H1 (cell line): ENCODE data around the gene AHRR. TPM values are rescaled to one million over a fixed set of nuclear protein-coding genes. Genes with fewer than 3 reads are reported as not detected.

ENCODE experiments used
- CTCF ChIA-PET: fragments of 300-600 bp; sonication (Branson Sonifier 250); formaldehyde crosslinking; loops from one replicate; lab custom pipeline; 2021; ENCODE audit not compliant: partially characterized antibody; lab: Charles Lee
- POLR2A ChIA-PET: fragments of 300-600 bp; sonication (Branson Sonifier 250); formaldehyde crosslinking; loops from one replicate; lab custom pipeline; 2021; ENCODE audit warnings: inconsistent platforms; ENCODE audit not compliant: partially characterized antibody; lab: Charles Lee
- DNase-seq, 2 experiments: peaks; one replicate each; pipeline versions ENCODE4 v3.0.0 to v3.0.0-alpha.2; 2010 to 2022; ENCODE audit warnings: low spot score in 2 of 2, low read depth in 1 of 2, mixed read lengths in 1 of 2
- FAIRE-seq: peaks from 2 replicates; lab custom pipeline; 2011; peaks lifted over from hg19 to GRCh38; lab: Jason Lieb, UNC
- H2AFZ ChIP-seq: 2 replicates; pipeline ENCODE4 v1.8.1; 2012; ENCODE audit warnings: low read length, inconsistent platforms
- H2AK5ac ChIP-seq: 2 replicates; pipeline ENCODE4 v1.6.1; 2013; ENCODE audit warnings: low read depth, low read length
- H2BK120ac ChIP-seq: replicated peaks from 2 replicates; pipeline ENCODE3; 2013; ENCODE audit warnings: low read depth, low read length, inconsistent platforms
- H2BK12ac ChIP-seq: 2 replicates; pipeline ENCODE4 v1.6.1; 2013; ENCODE audit warnings: low read depth, low read length
- H2BK15ac ChIP-seq: 2 replicates; pipeline ENCODE4 v1.6.1; 2013; ENCODE audit warnings: low read length
- H2BK20ac ChIP-seq: 2 replicates; pipeline ENCODE4 v1.6.1; 2013; ENCODE audit warnings: low read length
- H2BK5ac ChIP-seq: 2 replicates; pipeline ENCODE4 v1.6.1; 2013; ENCODE audit warnings: low read depth, low read length
- H3K14ac ChIP-seq: 2 replicates; pipeline ENCODE4 v1.6.1; 2013; ENCODE audit warnings: inconsistent platforms; ENCODE audit not compliant: insufficient read length
- H3K18ac ChIP-seq: 2 replicates; pipeline ENCODE4 v1.6.1; 2013; ENCODE audit warnings: low read length; ENCODE audit errors: extremely low read depth
- H3K23ac ChIP-seq: 2 replicates; pipeline ENCODE4 v1.6.1; 2013; ENCODE audit warnings: inconsistent platforms; ENCODE audit not compliant: insufficient read length
- H3K23me2 ChIP-seq: 2 replicates; pipeline ENCODE4 v1.6.1; 2013; ENCODE audit warnings: low read depth, low read length
- H3K27ac ChIP-seq: 2 replicates; pipeline ENCODE4 v1.6.1; 2011; ENCODE audit warnings: low read depth, low read length, inconsistent platforms
- H3K27me3 ChIP-seq, 4 experiments: replicated peaks in 1 of 4; 1 replicate in 1 of 4; 2 replicates in 3 of 4; pipeline versions ENCODE4 v1.6.1 to v1.8.1; 2011 to 2013; ENCODE audit warnings: low read length in 3 of 4, mild to moderate bottlenecking in 3 of 4, inconsistent platforms in 2 of 4, mixed read lengths in 2 of 4, moderate library complexity in 1 of 4; ENCODE audit not compliant: control insufficient read depth in 3 of 4, insufficient read depth in 3 of 4; ENCODE audit errors: extremely low read depth in 1 of 4
- H3K36me3 ChIP-seq, 4 experiments: 2 replicates each; pipeline versions ENCODE4 v1.6.1 to v1.8.1; 2011 to 2013; ENCODE audit warnings: mild to moderate bottlenecking in 4 of 4, low read length in 3 of 4, moderate library complexity in 2 of 4, control low read depth in 1 of 4, inconsistent platforms in 1 of 4; ENCODE audit not compliant: insufficient read depth in 4 of 4, control insufficient read depth in 2 of 4
- H3K4ac ChIP-seq: replicated peaks from 2 replicates; pipeline ENCODE3; 2013; ENCODE audit warnings: low read length, low read depth, mixed read lengths, inconsistent platforms; ENCODE audit not compliant: insufficient read length
- H3K4me1 ChIP-seq, 4 experiments: replicated peaks in 1 of 4; 1 replicate in 1 of 4; 2 replicates in 3 of 4; pipeline versions ENCODE4 v1.6.1 to v1.8.1; 2011 to 2013; ENCODE audit warnings: low read length in 3 of 4, inconsistent platforms in 2 of 4, mixed read lengths in 1 of 4; ENCODE audit not compliant: insufficient read depth in 4 of 4, control insufficient read depth in 3 of 4
- H3K4me2 ChIP-seq, 2 experiments: 2 replicates each; pipeline versions ENCODE4 v1.6.1 to v1.8.1; 2011 to 2013; ENCODE audit warnings: low read depth in 2 of 2, low read length in 2 of 2, control low read depth in 1 of 2, inconsistent platforms in 1 of 2, mild to moderate bottlenecking in 1 of 2; ENCODE audit not compliant: insufficient read depth in 1 of 2
- H3K4me3 ChIP-seq, 4 experiments: fragments of 200-600, 300-600 bp in 1 of 4; sonication (generic), shearing (Covaris generic), sonication (Bioruptor Twin) in 1 of 4; 2 replicates each; pipeline versions ENCODE4 v1.5.1 to v1.8.1; 2011 to 2016; ENCODE audit warnings: low read length in 4 of 4, low read depth in 3 of 4, control low read depth in 2 of 4, inconsistent platforms in 2 of 4, mild to moderate bottlenecking in 2 of 4, mixed read lengths in 1 of 4, moderate library complexity in 1 of 4; ENCODE audit not compliant: insufficient read depth in 2 of 4; ENCODE audit errors: extremely low read depth in 1 of 4
- H3K56ac ChIP-seq: replicated peaks from 2 replicates; pipeline ENCODE3; 2013; ENCODE audit warnings: low read depth, mild to moderate bottlenecking, mixed read lengths, low read length, inconsistent platforms; ENCODE audit not compliant: insufficient read length
- H3K79me1 ChIP-seq: 2 replicates; pipeline ENCODE4 v1.6.1; 2013; ENCODE audit warnings: low read depth, low read length, control low read depth
- H3K79me2 ChIP-seq, 2 experiments: 2 replicates each; pipeline versions ENCODE4 v1.6.1 to v1.8.1; 2012 to 2013; ENCODE audit warnings: low read length in 2 of 2, mild to moderate bottlenecking in 2 of 2, inconsistent platforms in 1 of 2; ENCODE audit not compliant: insufficient read depth in 2 of 2, control insufficient read depth in 1 of 2
- H3K9ac ChIP-seq, 4 experiments: replicated peaks in 1 of 4; 1 replicate in 1 of 4; 2 replicates in 3 of 4; pipeline versions ENCODE4 v1.6.1 to v1.8.1; 2011 to 2013; ENCODE audit warnings: low read depth in 3 of 4, low read length in 3 of 4, control low read depth in 2 of 4, mild to moderate bottlenecking in 2 of 4, moderate library complexity in 2 of 4, inconsistent platforms in 1 of 4; ENCODE audit errors: extremely low read depth in 1 of 4
- H3K9me3 ChIP-seq, 2 experiments: 2 replicates each; pipeline versions ENCODE4 v1.6.1 to v1.8.1; 2012 to 2013; ENCODE audit warnings: mild to moderate bottlenecking in 2 of 2, moderate library complexity in 2 of 2, control low read depth in 1 of 2, inconsistent platforms in 1 of 2, low read depth in 1 of 2, low read length in 1 of 2, mixed read lengths in 1 of 2; ENCODE audit not compliant: insufficient read depth in 2 of 2
- H4K20me1 ChIP-seq, 2 experiments: replicated peaks in 1 of 2; 2 replicates each; pipeline versions ENCODE3 to v1.8.1; 2011 to 2013; ENCODE audit warnings: inconsistent platforms in 2 of 2, low read length in 2 of 2, mild to moderate bottlenecking in 1 of 2; ENCODE audit not compliant: insufficient read depth in 2 of 2, control insufficient read depth in 1 of 2
- H4K5ac ChIP-seq: 2 replicates; pipeline ENCODE4 v1.6.1; 2013; ENCODE audit warnings: low read length, low read depth, mixed read lengths, inconsistent platforms; ENCODE audit not compliant: insufficient read length
- H4K8ac ChIP-seq: 2 replicates; pipeline ENCODE4 v1.8.0; 2013; ENCODE audit warnings: mild to moderate bottlenecking, moderate library complexity, low read length, inconsistent platforms; ENCODE audit not compliant: insufficient read depth; ENCODE audit errors: extremely low read depth
- H4K91ac ChIP-seq: replicated peaks from 2 replicates; pipeline ENCODE3; 2013; ENCODE audit warnings: low read length, mixed read lengths, inconsistent platforms; ENCODE audit not compliant: insufficient read length
- EGR1 ChIP-seq: IDR thresholded peaks from 2 replicates; pipeline ENCODE4 v1.6.1; 2011; ENCODE audit warnings: low read depth, low read length, borderline replicate concordance
- HDAC2 ChIP-seq, 2 experiments: fragments of 300-600 bp in 1 of 2; sonication (generic) in 1 of 2; IDR thresholded peaks; 2 replicates each; pipeline ENCODE4 v1.6.1; 2011 to 2012; ENCODE audit warnings: low read depth in 2 of 2, low read length in 2 of 2, mild to moderate bottlenecking in 2 of 2, moderate library complexity in 2 of 2, borderline replicate concordance in 1 of 2, inconsistent platforms in 1 of 2
- SIRT6 ChIP-seq: IDR thresholded peaks from one replicate; pipeline ENCODE4 v1.7.1; 2012; ENCODE audit warnings: low read length, inconsistent platforms
- SIX5 ChIP-seq: IDR thresholded peaks from 2 replicates; pipeline ENCODE4 v1.6.1; 2011; ENCODE audit warnings: mild to moderate bottlenecking, low read depth, low read length
- SUZ12 ChIP-seq: fragments of 200-600 bp; sonication (generic); IDR thresholded peaks from 2 replicates; pipeline ENCODE4 v1.6.1; 2012; ENCODE audit warnings: mild to moderate bottlenecking, inconsistent platforms, low read length, moderate library complexity, mixed read lengths
- TAF7 ChIP-seq: optimal IDR thresholded peaks from 2 replicates; pipeline ENCODE3; 2011; ENCODE audit warnings: low read depth, mild to moderate bottlenecking, inconsistent platforms, low read length, moderate library complexity, borderline replicate concordance
- ZNF274 ChIP-seq: IDR thresholded peaks from 2 replicates; pipeline ENCODE4 v1.7.0; 2012; ENCODE audit warnings: low read length, borderline replicate concordance; ENCODE audit errors: extremely low read depth
- WGBS, 2 experiments: shearing (Covaris generic) in 1 of 2; methylation state at CpG; one replicate each; pipeline versions ENCODE4 v1.1.6 to v1.1.7; 2013 to 2015; ENCODE audit warnings: low lambda C conversion rate in 2 of 2, mixed read lengths in 2 of 2, inconsistent platforms in 1 of 2, low coverage in 1 of 2, missing lambda C conversion rate in 1 of 2; ENCODE audit not compliant: insufficient replicate concordance in 2 of 2, insufficient coverage in 1 of 2, insufficient read length in 1 of 2; ENCODE audit errors: extremely low coverage in 1 of 2, missing lambda C conversion rate in 1 of 2; 5-methylcytosine and 5-hydroxymethylcytosine counted together
- polyA plus RNA-seq, 7 experiments: library from polyadenylated mRNA; depleted of rRNA in 3 of 7; stranded (reverse) in 5 of 7; unstranded in 2 of 7; fragments of >200 nt in 5 of 7; fragments of 200-250 nt in 2 of 7; gene quantifications; 1 replicate in 5 of 7; 2 replicates in 1 of 7; 4 replicates in 1 of 7; pipeline versions ENCODE4 v1.2.1 to v1.2.3, GENCODE V29; 2011 to 2013; ENCODE audit warnings: missing spikeins in 2 of 7, mixed read lengths in 2 of 7
- total RNA-seq: library from RNA; stranded (reverse); fragmentation: NEBNext Ultra II Directional; extraction: Animal tissue kit (Norgen Biotek cat#: 25700); gene quantifications from 2 replicates; pipeline ENCODE4 v1.2.1, GENCODE V29; 2021
- TF ChIP-seq, protein P1 (sequence below): IDR thresholded peaks from 2 replicates; pipeline ENCODE4 v1.6.1; 2012; ENCODE audit warnings: inconsistent platforms
- TF ChIP-seq, protein P2 (sequence below), 3 experiments: IDR thresholded peaks; 1 replicate in 2 of 3; 2 replicates in 1 of 3; pipeline versions ENCODE4 v1.5.1 to v1.6.1; 2011; ENCODE audit warnings: low read length in 3 of 3, mild to moderate bottlenecking in 3 of 3, inconsistent platforms in 2 of 3, low read depth in 1 of 3, moderate library complexity in 1 of 3; ENCODE audit not compliant: insufficient read depth in 1 of 3; ENCODE audit errors: control extremely low read depth in 1 of 3

Gene AHRR
- total and polyA plus RNA-seq, 2 of the 8 experiments (the other 6 are each of a cell fraction or from before 2014, with no cell fraction given): 0.41 to 0.80 TPM

DNA sequence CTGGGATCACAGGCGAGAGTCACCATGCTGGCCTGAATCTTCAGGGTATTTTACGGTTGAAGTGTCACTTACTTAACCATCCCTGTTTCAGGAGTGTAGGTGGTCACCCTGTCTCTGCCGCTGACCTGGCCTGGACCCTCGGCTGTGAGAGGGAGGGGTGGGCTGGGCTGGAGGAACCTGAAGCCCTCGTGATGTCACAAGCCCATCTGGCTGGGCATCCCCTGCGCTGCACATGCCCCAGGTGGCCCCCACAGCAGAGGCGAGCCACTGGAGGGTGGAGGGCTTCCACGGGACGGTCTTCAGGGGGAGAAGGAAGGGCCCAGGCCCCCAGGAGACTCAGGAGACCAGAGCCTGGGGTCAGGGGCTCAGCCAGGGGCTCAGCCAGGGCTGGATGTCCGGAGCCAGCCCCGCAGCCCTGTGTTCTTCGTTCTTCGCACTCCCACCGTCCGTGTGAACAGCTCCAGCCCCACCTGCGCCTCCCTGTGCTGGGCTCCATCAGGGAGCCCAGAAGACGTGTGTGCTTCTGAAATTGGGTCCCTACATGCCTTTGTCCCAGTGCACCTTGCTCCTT, 7.6 kb upstream of the AHRR start:
- H4K8ac ChIP-seq: no peak overlapping the region
- no peak overlapping the region for H3K27ac ChIP-seq
- H4K5ac ChIP-seq: no peak overlapping the region
- no peak overlapping the region for H3K4ac ChIP-seq
- H2BK20ac ChIP-seq: no peak overlapping the region
- H4K20me1 ChIP-seq: peaks cover 2 to 7% of the 10 kb centered on the region in 2 experiments
- no peak overlapping the region for H4K91ac ChIP-seq
- no peaks in the 10 kb centered on the region for H3K23me2 ChIP-seq
- no peak overlapping the region for H2AFZ ChIP-seq
- H3K36me3 ChIP-seq: peaks cover 0 to 7% (median 3%) of the 10 kb centered on the region in 4 experiments; a peak in 2 of 8 replicates
- DNase-seq (no peak), FAIRE-seq (no peak)
- peaks cover 0 to 8% (median 0%) of the 10 kb centered on the region in 4 experiments; a peak in 5 of 7 replicates for H3K4me1 ChIP-seq
- no peak overlapping the region for H2BK12ac ChIP-seq
- WGBS, 2 experiments: 72% methylated on average over 17 of the region's 17 CpGs; no CpG with 5 or more reads in 1 of the 2 experiments
- H3K4me2 ChIP-seq: no peak overlapping the region
- H2BK5ac ChIP-seq: no peak overlapping the region; the same call in 1 of the 2 replicates
- H3K9me3 ChIP-seq: no peaks in the 10 kb centered on the region
- no peak overlapping the region for H3K18ac ChIP-seq
- no peak overlapping the region for H2BK120ac ChIP-seq
- peaks cover 1 to 4% (median 3%) of the 10 kb centered on the region in 4 experiments for H3K27me3 ChIP-seq
- no peak overlapping the region for H3K14ac ChIP-seq
- H3K79me2 ChIP-seq: peaks cover 0 to 7% of the 10 kb centered on the region in 2 experiments; a peak in 1 of 4 replicates
- H3K56ac ChIP-seq: no peak overlapping the region
- H2AK5ac ChIP-seq: no peak overlapping the region
- no peaks in the 10 kb centered on the region; the same call in none of the 2 replicates for H3K79me1 ChIP-seq
- no peak overlapping the region for H3K4me3 ChIP-seq
- H3K23ac ChIP-seq: no peak overlapping the region
- CTCF ChIA-PET: interaction anchor here (0.6 to 1.3 kb wide), 7 partner anchors 32 to 114 kb away, joined by 3 to 4 read pairs (median 3); partner anchors contain the start of gene PDCD6
- no peak overlapping the region for H3K9ac ChIP-seq
- POLR2A ChIA-PET: interaction anchor here (1.1 to 2.7 kb wide), 2 partner anchors 9 to 11 kb away, joined by 3 to 8 read pairs; no protein-coding TSS in a partner anchor
- no peak overlapping the region for H2BK15ac ChIP-seq
- TF ChIP-seq TAF7 (no peak), SUZ12 (no peak), SIX5 (no peak), EGR1 (no peak), HDAC2 (IDR thresholded peaks at IDR 0.05; ENCODE audit: borderline replicate concordance in 1 of 2, low read depth in 2 of 2, low read length in 2 of 2) (no peak), SIRT6 (no peak), ZNF274 (no peak)
- TF ChIP-seq, protein P1, sequence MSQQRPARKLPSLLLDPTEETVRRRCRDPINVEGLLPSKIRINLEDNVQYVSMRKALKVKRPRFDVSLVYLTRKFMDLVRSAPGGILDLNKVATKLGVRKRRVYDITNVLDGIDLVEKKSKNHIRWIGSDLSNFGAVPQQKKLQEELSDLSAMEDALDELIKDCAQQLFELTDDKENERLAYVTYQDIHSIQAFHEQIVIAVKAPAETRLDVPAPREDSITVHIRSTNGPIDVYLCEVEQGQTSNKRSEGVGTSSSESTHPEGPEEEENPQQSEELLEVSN: no peak
- TF ChIP-seq, protein P2, sequence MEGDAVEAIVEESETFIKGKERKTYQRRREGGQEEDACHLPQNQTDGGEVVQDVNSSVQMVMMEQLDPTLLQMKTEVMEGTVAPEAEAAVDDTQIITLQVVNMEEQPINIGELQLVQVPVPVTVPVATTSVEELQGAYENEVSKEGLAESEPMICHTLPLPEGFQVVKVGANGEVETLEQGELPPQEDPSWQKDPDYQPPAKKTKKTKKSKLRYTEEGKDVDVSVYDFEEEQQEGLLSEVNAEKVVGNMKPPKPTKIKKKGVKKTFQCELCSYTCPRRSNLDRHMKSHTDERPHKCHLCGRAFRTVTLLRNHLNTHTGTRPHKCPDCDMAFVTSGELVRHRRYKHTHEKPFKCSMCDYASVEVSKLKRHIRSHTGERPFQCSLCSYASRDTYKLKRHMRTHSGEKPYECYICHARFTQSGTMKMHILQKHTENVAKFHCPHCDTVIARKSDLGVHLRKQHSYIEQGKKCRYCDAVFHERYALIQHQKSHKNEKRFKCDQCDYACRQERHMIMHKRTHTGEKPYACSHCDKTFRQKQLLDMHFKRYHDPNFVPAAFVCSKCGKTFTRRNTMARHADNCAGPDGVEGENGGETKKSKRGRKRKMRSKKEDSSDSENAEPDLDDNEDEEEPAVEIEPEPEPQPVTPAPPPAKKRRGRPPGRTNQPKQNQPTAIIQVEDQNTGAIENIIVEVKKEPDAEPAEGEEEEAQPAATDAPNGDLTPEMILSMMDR (IDR thresholded peaks at IDR 0.05; ENCODE audit: control extremely low read depth in 1 of 3, insufficient read depth in 1 of 3, low read depth in 1 of 3, low read length in 3 of 3): no peak
